ENCODE results near the gene MCC. TPM values are rescaled to one million over a fixed set of nuclear protein-coding genes. Genes with fewer than 3 reads are reported as not detected.
A peak's percentile ranks its signal among the peaks of the same experiment; 100 is the strongest.

MCC gene
- total RNA-seq, 1 donor from 2014 or later = 26.9 TPM

DNA sequence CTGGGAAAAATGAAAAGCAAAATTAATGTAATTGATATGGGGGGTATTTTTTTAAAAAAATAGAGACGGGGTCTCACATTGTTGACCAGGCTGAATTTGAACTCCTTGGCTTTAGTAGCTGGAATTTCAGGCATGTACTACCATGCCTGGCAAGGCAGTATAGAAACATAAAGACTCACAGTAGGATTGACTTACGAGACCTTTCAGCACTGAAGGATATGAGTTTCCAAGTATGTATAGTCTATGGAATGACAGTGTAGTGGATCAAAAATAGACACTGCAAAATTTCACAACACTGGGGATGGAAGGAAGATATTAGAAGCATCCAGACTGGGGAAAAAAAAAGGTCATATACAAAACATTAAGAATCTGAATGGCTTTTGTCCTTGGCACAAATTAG is 504.9 kb downstream of the MCC start:
- Histone ChIP-seq H3K27me3 (ENCODE audit: insufficient read depth, low read length) (no peaks in the 10 kb centered on the region), H3K79me2 (ENCODE audit: insufficient read depth, low read length) (peaks cover 96% of the 10 kb centered on the region), H4K20me1 (ENCODE audit: insufficient read depth, low read length) (peaks cover 49% of the 10 kb centered on the region), H3K9ac (ENCODE audit: low read length) (no peak overlapping the region), H2AFZ (ENCODE audit: low read depth, low read length) (no peak overlapping the region), H3K4me3 (ENCODE audit: insufficient read depth, low read depth, low read length) (no peak overlapping the region), H3K9me3 (ENCODE audit: insufficient read depth, low read depth, low read length) (no peaks in the 10 kb centered on the region), H3K4me1 (ENCODE audit: insufficient read depth, low read length) (peaks cover 4% of the 10 kb centered on the region), H3K4me2 (ENCODE audit: low read length) (no peak overlapping the region), H3K27ac (ENCODE audit: low read depth, low read length) (no peak overlapping the region), H3K36me3 (ENCODE audit: insufficient read depth, low read length) (no peaks in the 10 kb centered on the region)
- Mint-ChIP-seq H3K9me3 (ENCODE audit: unreplicated experiment) (no peaks in the 10 kb centered on the region), H3K36me3 (ENCODE audit: low read depth, unreplicated experiment) (no peaks in the 10 kb centered on the region), H3K27ac (ENCODE audit: unreplicated experiment) (no peak overlapping the region), H3K4me3 (ENCODE audit: unreplicated experiment) (no peak overlapping the region), H3K4me1 (ENCODE audit: low read depth, unreplicated experiment) (peaks cover 23% of the 10 kb centered on the region), H3K27me3 (ENCODE audit: low read depth, unreplicated experiment) (no peaks in the 10 kb centered on the region)
- DNase-seq (ENCODE audit: low read depth) (no peak), FAIRE-seq (no peak)
- TF ChIP-seq, protein P1, sequence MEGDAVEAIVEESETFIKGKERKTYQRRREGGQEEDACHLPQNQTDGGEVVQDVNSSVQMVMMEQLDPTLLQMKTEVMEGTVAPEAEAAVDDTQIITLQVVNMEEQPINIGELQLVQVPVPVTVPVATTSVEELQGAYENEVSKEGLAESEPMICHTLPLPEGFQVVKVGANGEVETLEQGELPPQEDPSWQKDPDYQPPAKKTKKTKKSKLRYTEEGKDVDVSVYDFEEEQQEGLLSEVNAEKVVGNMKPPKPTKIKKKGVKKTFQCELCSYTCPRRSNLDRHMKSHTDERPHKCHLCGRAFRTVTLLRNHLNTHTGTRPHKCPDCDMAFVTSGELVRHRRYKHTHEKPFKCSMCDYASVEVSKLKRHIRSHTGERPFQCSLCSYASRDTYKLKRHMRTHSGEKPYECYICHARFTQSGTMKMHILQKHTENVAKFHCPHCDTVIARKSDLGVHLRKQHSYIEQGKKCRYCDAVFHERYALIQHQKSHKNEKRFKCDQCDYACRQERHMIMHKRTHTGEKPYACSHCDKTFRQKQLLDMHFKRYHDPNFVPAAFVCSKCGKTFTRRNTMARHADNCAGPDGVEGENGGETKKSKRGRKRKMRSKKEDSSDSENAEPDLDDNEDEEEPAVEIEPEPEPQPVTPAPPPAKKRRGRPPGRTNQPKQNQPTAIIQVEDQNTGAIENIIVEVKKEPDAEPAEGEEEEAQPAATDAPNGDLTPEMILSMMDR (IDR thresholded peaks at IDR 0.05; ENCODE audit: insufficient read depth, low read depth, low read length) = no peak
- TF ChIP-seq EZH2 (IDR thresholded peaks at IDR 0.05; ENCODE audit: insufficient read depth, low read length) = no peak

DNA sequence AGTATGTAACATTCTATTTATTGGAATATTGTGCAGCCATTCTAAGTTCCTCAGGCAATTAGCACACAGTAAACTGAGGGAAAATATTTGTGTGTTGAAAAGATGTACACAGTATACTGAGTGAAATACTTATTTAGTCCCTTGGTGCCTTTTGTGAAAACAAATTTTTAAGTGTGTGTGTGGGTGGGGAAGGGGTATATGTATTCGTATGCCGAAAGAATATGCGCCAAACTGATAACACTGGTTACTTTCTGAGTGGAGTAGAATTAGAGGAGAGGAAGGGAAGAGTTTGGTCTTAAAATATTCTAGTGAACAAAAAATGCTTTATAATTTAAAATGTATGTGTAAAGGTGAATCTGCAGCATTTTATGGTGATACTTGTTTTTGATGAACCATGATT is 508.5 kb downstream of the MCC start:
- no peaks in the 10 kb centered on the region for H3K9me3 Mint-ChIP-seq (ENCODE audit: unreplicated experiment)
- no peak for DNase-seq (ENCODE audit: low read depth)
- Histone ChIP-seq H3K27ac (ENCODE audit: low read depth, low read length) (no peak overlapping the region), H4K20me1 (ENCODE audit: insufficient read depth, low read length) (peaks cover 43% of the 10 kb centered on the region), H3K79me2 (ENCODE audit: insufficient read depth, low read length) (peaks cover 81% of the 10 kb centered on the region), H3K4me1 (ENCODE audit: insufficient read depth, low read length) (peaks cover 11% of the 10 kb centered on the region), H3K4me3 (ENCODE audit: insufficient read depth, low read depth, low read length) (no peak overlapping the region), H3K4me2 (ENCODE audit: low read length) (peak overlapping the region; percentile 50), H3K9me3 (ENCODE audit: insufficient read depth, low read depth, low read length) (no peaks in the 10 kb centered on the region), H3K27me3 (ENCODE audit: insufficient read depth, low read length) (no peaks in the 10 kb centered on the region), H3K9ac (ENCODE audit: low read length) (no peak overlapping the region), H2AFZ (ENCODE audit: low read depth, low read length) (no peak overlapping the region), H3K36me3 (ENCODE audit: insufficient read depth, low read length) (no peaks in the 10 kb centered on the region)
- FAIRE-seq = no peak
- H3K4me1 Mint-ChIP-seq (ENCODE audit: low read depth, unreplicated experiment) = peaks cover 28% of the 10 kb centered on the region
- H3K27ac Mint-ChIP-seq (ENCODE audit: unreplicated experiment) = peak overlapping the region; percentile 4
- TF ChIP-seq EZH2 (IDR thresholded peaks at IDR 0.05; ENCODE audit: insufficient read depth, low read length) = no peak
- TF ChIP-seq, protein P1 (IDR thresholded peaks at IDR 0.05; ENCODE audit: insufficient read depth, low read depth, low read length) = no peak
- no peaks in the 10 kb centered on the region for H3K27me3 Mint-ChIP-seq (ENCODE audit: low read depth, unreplicated experiment)
- H3K36me3 Mint-ChIP-seq (ENCODE audit: low read depth, unreplicated experiment) = no peaks in the 10 kb centered on the region
- H3K4me3 Mint-ChIP-seq (ENCODE audit: unreplicated experiment) = peak overlapping the region; percentile 71

DNA sequence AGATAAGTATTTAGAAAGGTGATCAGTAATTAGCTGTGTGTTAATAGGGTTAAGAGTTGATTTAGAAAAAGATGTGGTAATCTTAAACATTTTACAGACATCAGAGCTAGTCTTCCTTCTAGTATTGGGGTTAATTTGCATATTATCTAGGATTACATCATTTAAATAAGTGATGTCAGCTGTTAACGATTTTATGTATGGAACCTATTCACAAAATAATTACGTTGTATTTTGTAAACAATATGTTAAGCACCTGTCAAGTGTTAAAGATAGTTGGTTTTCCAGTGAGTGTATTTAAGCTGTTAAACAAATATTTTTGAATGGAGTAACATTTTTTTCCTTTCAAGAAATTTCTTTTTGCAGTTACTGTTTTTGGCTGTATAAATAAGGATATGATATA is 509.4 kb downstream of the MCC start:
- Histone ChIP-seq H3K27ac (ENCODE audit: low read depth, low read length) (no peak overlapping the region), H3K4me1 (ENCODE audit: insufficient read depth, low read length) (peaks cover 11% of the 10 kb centered on the region), H3K79me2 (ENCODE audit: insufficient read depth, low read length) (peaks cover 72% of the 10 kb centered on the region), H3K9me3 (ENCODE audit: insufficient read depth, low read depth, low read length) (no peaks in the 10 kb centered on the region), H3K27me3 (ENCODE audit: insufficient read depth, low read length) (no peaks in the 10 kb centered on the region), H2AFZ (ENCODE audit: low read depth, low read length) (no peak overlapping the region), H3K9ac (ENCODE audit: low read length) (no peak overlapping the region), H3K4me2 (ENCODE audit: low read length) (peak overlapping the region; percentile 91), H3K4me3 (ENCODE audit: insufficient read depth, low read depth, low read length) (no peak overlapping the region), H4K20me1 (ENCODE audit: insufficient read depth, low read length) (peaks cover 36% of the 10 kb centered on the region), H3K36me3 (ENCODE audit: insufficient read depth, low read length) (no peaks in the 10 kb centered on the region)
- TF ChIP-seq EZH2 (IDR thresholded peaks at IDR 0.05; ENCODE audit: insufficient read depth, low read length) = no peak
- TF ChIP-seq, protein P1 (IDR thresholded peaks at IDR 0.05; ENCODE audit: insufficient read depth, low read depth, low read length) = no peak
- FAIRE-seq (no peak), DNase-seq (ENCODE audit: low read depth) (no peak)
- H3K36me3 Mint-ChIP-seq (ENCODE audit: low read depth, unreplicated experiment) = no peaks in the 10 kb centered on the region
- peaks cover 24% of the 10 kb centered on the region for H3K4me1 Mint-ChIP-seq (ENCODE audit: low read depth, unreplicated experiment)
- H3K9me3 Mint-ChIP-seq (ENCODE audit: unreplicated experiment) = no peaks in the 10 kb centered on the region
- H3K4me3 Mint-ChIP-seq (ENCODE audit: unreplicated experiment) = peak overlapping the region; percentile 98
- H3K27ac Mint-ChIP-seq (ENCODE audit: unreplicated experiment) = no peak overlapping the region
- H3K27me3 Mint-ChIP-seq (ENCODE audit: low read depth, unreplicated experiment) = no peaks in the 10 kb centered on the region
